SU-DHL-6 (cell line): ENCODE measurements around the gene ATP5PB.

ENCODE experiments used
- EZH2phosphoT487 ChIP-seq: fragments of 200-600 bp; sonication (generic), shearing (Covaris generic); conservative IDR thresholded peaks from 2 replicates; pipeline ENCODE4 v1.6.1; 2018; ENCODE audit warnings: mild to moderate bottlenecking, antibody characterized with exemption, low read length, moderate library complexity, mixed read lengths
- TF ChIP-seq, protein P1 (sequence below): fragments of 200-600 bp; sonication (generic); IDR thresholded peaks from one replicate; pipeline ENCODE4 v1.5.1; 2017; ENCODE audit warnings: antibody characterized with exemption, mild to moderate bottlenecking, low read length, moderate library complexity; ENCODE audit not compliant: insufficient read depth, poor library complexity, severe bottlenecking

DNA sequence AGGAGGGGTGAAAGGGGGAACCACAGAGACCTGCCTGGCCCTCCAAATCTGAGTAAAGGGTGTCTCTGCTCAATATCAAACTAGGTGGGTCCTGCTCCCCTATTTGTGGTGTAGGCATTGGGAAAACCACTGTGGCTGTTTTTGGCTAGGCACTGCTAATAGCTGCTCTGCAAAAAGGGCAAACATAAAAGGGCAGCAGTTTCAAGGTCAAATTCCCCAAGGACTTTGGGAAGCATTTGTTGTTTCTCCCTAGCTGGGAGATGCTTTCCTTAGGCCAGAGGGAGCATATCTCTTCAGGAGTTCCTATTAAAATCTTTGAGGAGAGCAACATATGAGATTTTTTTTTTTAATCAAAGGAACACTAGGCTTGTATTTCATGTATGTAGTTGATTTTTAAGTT, 26.9 kb downstream of the ATP5PB start:
- TF ChIP-seq, protein P1, sequence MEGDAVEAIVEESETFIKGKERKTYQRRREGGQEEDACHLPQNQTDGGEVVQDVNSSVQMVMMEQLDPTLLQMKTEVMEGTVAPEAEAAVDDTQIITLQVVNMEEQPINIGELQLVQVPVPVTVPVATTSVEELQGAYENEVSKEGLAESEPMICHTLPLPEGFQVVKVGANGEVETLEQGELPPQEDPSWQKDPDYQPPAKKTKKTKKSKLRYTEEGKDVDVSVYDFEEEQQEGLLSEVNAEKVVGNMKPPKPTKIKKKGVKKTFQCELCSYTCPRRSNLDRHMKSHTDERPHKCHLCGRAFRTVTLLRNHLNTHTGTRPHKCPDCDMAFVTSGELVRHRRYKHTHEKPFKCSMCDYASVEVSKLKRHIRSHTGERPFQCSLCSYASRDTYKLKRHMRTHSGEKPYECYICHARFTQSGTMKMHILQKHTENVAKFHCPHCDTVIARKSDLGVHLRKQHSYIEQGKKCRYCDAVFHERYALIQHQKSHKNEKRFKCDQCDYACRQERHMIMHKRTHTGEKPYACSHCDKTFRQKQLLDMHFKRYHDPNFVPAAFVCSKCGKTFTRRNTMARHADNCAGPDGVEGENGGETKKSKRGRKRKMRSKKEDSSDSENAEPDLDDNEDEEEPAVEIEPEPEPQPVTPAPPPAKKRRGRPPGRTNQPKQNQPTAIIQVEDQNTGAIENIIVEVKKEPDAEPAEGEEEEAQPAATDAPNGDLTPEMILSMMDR = no peak
- TF ChIP-seq EZH2phosphoT487 = no peak
